ENCODE data around the gene ASB13. TPM values are rescaled to one million over a fixed set of nuclear protein-coding genes. Genes with fewer than 3 reads are reported as not detected.

ASB13 gene, protein sequence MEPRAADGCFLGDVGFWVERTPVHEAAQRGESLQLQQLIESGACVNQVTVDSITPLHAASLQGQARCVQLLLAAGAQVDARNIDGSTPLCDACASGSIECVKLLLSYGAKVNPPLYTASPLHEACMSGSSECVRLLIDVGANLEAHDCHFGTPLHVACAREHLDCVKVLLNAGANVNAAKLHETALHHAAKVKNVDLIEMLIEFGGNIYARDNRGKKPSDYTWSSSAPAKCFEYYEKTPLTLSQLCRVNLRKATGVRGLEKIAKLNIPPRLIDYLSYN
- 10 to 100 TPM in 1 of 2 donors, under 1 TPM in 1; 0.41 to 14.3 TPM for total RNA-seq

GRCh38 chr10:5666008-5666840, at the start of gene ASB13:
Gene ASB13, minus strand, starts transcription at chr10:5666595. Its CDS starts 44 bp downstream, at chr10:5666551.
- ATAC-seq (peak; percentile 89 to 93), DNase-seq (ENCODE audit: low spot score in 2 of 2) (peak in 1 of 2 donors; percentile 51)
- Mint-ChIP-seq H3K27ac (no peak within 1 kb of the TSS), H3K9me3 (no peaks in the 10 kb centered on the region), H3K36me3 (peaks cover 0 to 6% of the 10 kb centered on the region in 2 donors)

DNA sequence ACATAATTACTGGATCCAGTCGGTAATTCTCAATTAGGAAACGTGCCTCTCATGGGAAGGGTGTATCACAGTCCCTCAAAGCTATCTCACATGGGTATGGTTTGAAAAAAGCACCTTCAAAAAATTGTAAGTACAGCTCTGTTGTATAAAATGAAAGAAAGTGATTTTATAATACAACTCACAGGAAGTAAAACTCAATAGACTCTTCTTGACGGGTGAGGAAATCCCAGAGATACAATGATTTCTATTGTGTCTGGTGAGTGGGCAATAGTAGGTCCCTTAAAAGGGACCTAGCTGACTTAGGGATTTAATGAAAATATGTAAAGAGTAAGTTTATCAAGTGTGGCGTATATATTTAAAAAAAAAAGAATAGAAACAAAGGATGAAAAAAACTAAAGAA, 45.2 kb upstream of the ASB13 start:
- Mint-ChIP-seq H3K9me3 (peaks cover 0 to 12% of the 10 kb centered on the region in 2 donors), H3K27ac (peak overlapping the region in 1 of 2 donors; percentile 67), H3K36me3 (peaks cover 6 to 12% of the 10 kb centered on the region in 2 donors)
- DNase-seq (ENCODE audit: low spot score in 2 of 2) (no peak), ATAC-seq (no peak)

DNA sequence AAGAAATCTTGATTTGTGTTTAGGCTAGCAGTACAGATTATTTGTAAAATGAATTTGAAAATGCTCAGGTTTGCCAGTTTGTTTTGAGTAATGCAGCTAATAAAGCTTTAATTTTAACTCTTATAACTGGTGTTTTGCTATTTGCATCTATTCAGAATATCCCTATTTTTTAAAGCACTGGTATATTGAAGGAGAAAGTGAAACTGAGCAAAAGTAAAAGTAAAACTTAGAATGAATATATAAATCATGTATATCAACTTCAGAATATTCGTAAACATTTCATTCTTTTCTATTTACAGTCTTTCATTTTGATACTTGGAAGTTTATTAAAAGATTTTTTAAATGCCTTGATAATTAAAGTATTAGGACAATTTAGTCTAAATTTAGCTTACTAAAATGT, 44.5 kb upstream of the ASB13 start:
- H3K27ac Mint-ChIP-seq = peak overlapping the region in 1 of 2 donors; percentile 67
- peaks cover 6 to 12% of the 10 kb centered on the region in 2 donors for H3K36me3 Mint-ChIP-seq
- H3K9me3 Mint-ChIP-seq = peaks cover 0 to 12% of the 10 kb centered on the region in 2 donors
- DNase-seq (ENCODE audit: low spot score in 2 of 2) (no peak), ATAC-seq (no peak)

DNA sequence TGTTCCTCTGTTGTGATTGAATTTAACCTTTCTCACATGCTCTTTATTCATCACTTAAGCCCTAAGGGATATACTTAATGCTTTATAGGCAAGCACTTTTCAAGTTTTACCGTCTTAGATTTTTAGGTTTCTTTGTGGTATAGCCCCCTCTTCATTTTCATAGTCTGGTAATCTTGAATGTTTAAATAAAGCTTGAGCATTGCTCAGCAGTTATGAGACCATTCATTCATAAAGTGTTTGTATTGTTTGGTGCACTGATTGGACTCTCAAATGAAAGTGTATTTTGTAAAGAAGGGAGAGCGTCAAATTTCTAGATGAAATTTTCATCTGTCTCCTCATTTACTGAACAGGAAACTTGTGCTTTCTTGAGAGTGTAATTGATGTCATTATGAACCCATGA, 43.5 kb upstream of the ASB13 start:
- no peak for ATAC-seq
- H3K36me3 Mint-ChIP-seq = peaks cover 6 to 12% of the 10 kb centered on the region in 2 donors
- peaks cover 0 to 12% of the 10 kb centered on the region in 2 donors for H3K9me3 Mint-ChIP-seq
- H3K27ac Mint-ChIP-seq = no peak overlapping the region
- DNase-seq (ENCODE audit: low spot score in 2 of 2) = no peak

- no peak for DNase-seq (ENCODE audit: low spot score in 2 of 2)
- no peak for ATAC-seq
- peaks cover 0 to 12% of the 10 kb centered on the region in 2 donors for H3K9me3 Mint-ChIP-seq
- H3K36me3 Mint-ChIP-seq = peaks cover 4 to 12% of the 10 kb centered on the region in 2 donors
- H3K27ac Mint-ChIP-seq = peak overlapping the region in 1 of 2 donors; percentile 7
Observed at GRCh38 chr10:5708356-5708755, 42.0 kb upstream of the ASB13 start.

DNA sequence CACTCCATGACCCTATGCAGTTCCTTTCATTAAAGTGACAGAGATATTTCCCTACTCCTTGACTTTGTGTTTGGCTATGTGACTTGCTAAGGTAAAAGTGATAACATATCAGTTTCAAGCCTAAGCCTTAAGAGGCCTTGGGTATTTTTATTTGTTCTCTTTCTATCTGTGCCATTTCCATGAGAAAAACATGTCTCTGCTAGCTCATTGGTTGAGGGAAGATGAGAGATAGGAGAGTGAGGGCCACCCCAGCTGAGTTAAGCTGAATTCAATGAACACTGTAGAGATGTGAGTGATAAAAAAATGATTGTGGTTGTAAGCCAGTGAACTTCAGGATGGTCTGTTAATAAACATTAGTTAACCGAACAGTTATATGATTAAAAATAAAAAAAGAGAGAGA, 31.7 kb upstream of the ASB13 start:
- H3K27ac Mint-ChIP-seq = no peak overlapping the region
- peaks cover 0 to 5% of the 10 kb centered on the region in 2 donors for H3K36me3 Mint-ChIP-seq
- no peaks in the 10 kb centered on the region for H3K9me3 Mint-ChIP-seq
- DNase-seq (ENCODE audit: low spot score in 2 of 2) (no peak), ATAC-seq (no peak)

GRCh38 chr10:5697342-5697741, 30.9 kb upstream of the ASB13 start:
- no peak for DNase-seq (ENCODE audit: low spot score in 2 of 2)
- no peak for ATAC-seq
- Mint-ChIP-seq H3K9me3 (no peaks in the 10 kb centered on the region), H3K27ac (no peak overlapping the region), H3K36me3 (peaks cover 0 to 5% of the 10 kb centered on the region in 2 donors)

DNA sequence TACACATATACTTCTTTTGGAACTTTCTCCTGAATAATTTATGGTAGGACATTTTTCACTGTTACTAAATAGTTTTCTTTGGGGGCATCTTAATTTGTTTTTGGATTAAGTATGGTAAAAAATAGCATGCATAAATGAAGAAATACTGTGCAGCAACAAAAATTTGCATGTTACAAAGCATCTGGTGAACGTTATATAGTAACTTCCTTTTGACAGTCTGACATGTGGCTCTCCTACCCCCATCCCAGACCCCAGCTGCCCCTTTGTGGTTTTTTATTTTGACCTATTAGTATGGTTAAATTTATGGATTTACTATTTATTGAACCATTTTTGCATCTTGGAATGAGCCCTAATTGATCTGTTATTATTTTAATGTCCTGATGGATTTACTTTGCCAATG, 28.2 kb upstream of the ASB13 start:
- H3K27ac Mint-ChIP-seq = no peak overlapping the region
- no peaks in the 10 kb centered on the region for H3K9me3 Mint-ChIP-seq
- ATAC-seq = no peak
- no peak for DNase-seq (ENCODE audit: low spot score in 2 of 2)
- H3K36me3 Mint-ChIP-seq = peaks cover 0 to 5% of the 10 kb centered on the region in 2 donors

DNA sequence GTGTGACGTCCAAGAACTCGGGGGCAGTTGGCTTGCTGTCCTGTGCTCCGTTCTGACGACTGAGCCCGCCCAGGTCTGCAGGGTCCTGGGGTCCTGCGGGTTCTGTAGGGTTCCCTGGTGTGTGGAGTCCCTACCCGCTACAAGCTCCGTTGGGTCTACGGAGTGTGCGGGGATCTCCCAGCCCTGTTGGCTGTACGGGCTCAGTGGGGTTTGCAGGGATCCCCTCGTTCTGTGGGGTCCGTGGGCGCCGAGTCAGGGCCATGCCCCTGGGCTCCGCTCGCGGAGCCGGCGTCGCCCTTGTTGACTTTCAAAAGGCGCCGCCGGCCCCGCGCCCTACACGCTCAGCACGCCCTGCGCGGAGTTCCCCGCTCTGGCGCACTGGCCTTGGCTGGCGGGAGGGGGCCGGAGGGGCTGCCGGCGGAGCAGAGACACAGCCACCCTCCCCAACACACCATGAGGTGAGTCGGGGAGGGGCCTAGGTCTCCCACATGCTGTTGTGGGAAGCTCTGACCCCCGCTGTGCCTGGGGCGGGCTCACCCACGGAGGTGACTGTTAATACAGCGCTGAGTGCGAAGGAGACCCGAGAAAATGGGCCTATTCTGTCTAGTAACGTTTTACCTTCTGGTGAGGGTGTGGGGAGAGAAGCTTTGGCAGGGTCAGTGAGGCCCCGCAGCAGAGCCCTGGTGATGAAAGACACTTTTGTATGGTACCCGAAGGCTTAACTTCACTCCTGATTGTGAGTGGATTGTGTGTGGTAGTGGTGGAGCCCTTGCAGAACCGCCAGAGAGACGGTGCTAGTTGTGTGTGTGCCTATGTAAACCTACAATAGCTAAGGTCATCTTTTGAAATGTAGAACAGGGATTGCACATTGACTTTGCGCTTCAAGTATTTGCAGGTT, 26.3 kb upstream of the ASB13 start:
- ATAC-seq (peak; percentile 92), DNase-seq (ENCODE audit: low spot score in 2 of 2) (peak; percentile 73 to 76)
- Mint-ChIP-seq H3K36me3 (peaks cover 0 to 11% of the 10 kb centered on the region in 2 donors), H3K9me3 (no peaks in the 10 kb centered on the region), H3K27ac (peak overlapping the region; percentile 79 to 96)

GRCh38 chr10:5691786-5692185, 25.4 kb upstream of the ASB13 start:
- peaks cover 0 to 11% of the 10 kb centered on the region in 2 donors for H3K36me3 Mint-ChIP-seq
- ATAC-seq = no peak
- H3K27ac Mint-ChIP-seq = peak overlapping the region; percentile 79 to 96
- H3K9me3 Mint-ChIP-seq = no peaks in the 10 kb centered on the region
- DNase-seq (ENCODE audit: low spot score in 2 of 2) = no peak

- H3K9me3 Mint-ChIP-seq = no peaks in the 10 kb centered on the region
- H3K36me3 Mint-ChIP-seq = peaks cover 15 to 19% of the 10 kb centered on the region in 2 donors
- ATAC-seq (no peak), DNase-seq (ENCODE audit: low spot score in 2 of 2) (no peak)
- no peak overlapping the region for H3K27ac Mint-ChIP-seq
Observed at GRCh38 chr10:5688587-5688986, 22.2 kb upstream of the ASB13 start.

- Mint-ChIP-seq H3K27ac (peak overlapping the region; percentile 96 to 97), H3K9me3 (no peaks in the 10 kb centered on the region), H3K36me3 (peaks cover 15 to 19% of the 10 kb centered on the region in 2 donors)
- ATAC-seq = no peak
- no peak for DNase-seq (ENCODE audit: low spot score in 2 of 2)
Observed at GRCh38 chr10:5685764-5686240, 19.4 kb upstream of the ASB13 start.

GRCh38 chr10:5684971-5685763, 18.8 kb upstream of the ASB13 start:
- peak overlapping the region; percentile 96 to 99 for H3K27ac Mint-ChIP-seq
- DNase-seq (ENCODE audit: low spot score in 2 of 2) = peak; percentile 65 to 86
- ATAC-seq = peak; percentile 69 to 81
- no peaks in the 10 kb centered on the region for H3K9me3 Mint-ChIP-seq
- peaks cover 15 to 19% of the 10 kb centered on the region in 2 donors for H3K36me3 Mint-ChIP-seq

DNA sequence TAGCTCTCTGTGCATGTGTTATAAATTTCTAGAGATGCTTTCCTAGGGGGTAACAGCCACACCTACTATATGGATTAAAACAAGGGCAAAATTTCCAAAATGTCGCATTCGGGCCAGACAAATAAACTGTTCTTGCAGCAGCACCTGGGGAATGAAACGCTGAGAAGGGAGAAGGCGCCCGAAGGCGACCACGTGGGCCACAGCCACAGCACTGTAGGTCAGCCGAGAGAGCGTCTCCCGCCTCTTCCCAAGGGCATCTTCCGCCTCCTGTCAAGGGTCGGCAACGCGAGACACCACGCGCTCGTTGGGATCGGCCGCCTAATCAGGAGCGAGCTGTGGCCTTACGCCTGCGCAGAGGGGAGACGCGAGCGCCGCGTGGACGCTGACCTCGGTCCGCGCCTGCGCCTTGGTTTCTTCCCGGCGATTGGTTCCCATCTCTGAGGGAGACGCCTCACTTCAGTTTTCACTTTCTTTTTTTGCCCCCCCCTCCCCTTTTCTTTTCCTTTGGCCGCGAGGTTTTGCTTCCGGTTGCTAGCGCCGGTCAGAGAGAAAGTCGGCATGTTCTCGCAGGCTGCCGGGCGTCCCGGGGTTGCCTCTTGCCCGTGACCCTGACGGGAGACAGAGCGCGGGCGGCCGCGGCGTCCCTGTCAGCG, 18.0 kb upstream of the ASB13 start, which contains the start of gene TASOR2:
Gene TASOR2 (plus strand): TSS at position 521 of the 653 bp plus-strand sequence. CDS start 35,805 bp downstream, outside the sequence.
- DNase-seq (ENCODE audit: low spot score in 2 of 2) (peak; percentile 97 to 99), ATAC-seq (peak; percentile 80 to 82)
- Mint-ChIP-seq H3K27ac (peak within 1 kb of the TSS; percentile 96 to 99), H3K9me3 (no peaks in the 10 kb centered on the region), H3K36me3 (peaks cover 15 to 19% of the 10 kb centered on the region in 2 donors)

- Mint-ChIP-seq H3K36me3 (peaks cover 9 to 19% of the 10 kb centered on the region in 2 donors), H3K27ac (peak overlapping the region in 1 of 2 donors; percentile 24), H3K9me3 (no peaks in the 10 kb centered on the region)
- no peak for DNase-seq (ENCODE audit: low spot score in 2 of 2)
- peak in 1 of 2 donors; percentile 46 for ATAC-seq
Observed at GRCh38 chr10:5683065-5683464, 16.7 kb upstream of the ASB13 start.
